AG04449 (cell line): ENCODE data around the gene HTR5A.

Experiments used
- CTCF ChIA-PET: fragments of 350-600 bp; formaldehyde crosslinking; extraction: SDS; loops from one replicate; lab custom pipeline; 2021; ENCODE audit warnings: antibody characterized with exemption; lab: Yijun Ruan, JAX
- POLR2A ChIA-PET: fragments of 400-600, 350-600 bp; formaldehyde crosslinking; extraction: SDS; loops from one replicate; lab custom pipeline; 2020; ENCODE audit warnings: antibody characterized with exemption, inconsistent platforms; lab: Yijun Ruan, JAX
- DNase-seq: peaks from one replicate; pipeline ENCODE4 v3.0.0-alpha.2; 2010; ENCODE audit warnings: low read depth, low spot score
- H3K4me3 ChIP-seq: 2 replicates; pipeline ENCODE4 v1.5.1; 2011; ENCODE audit warnings: low read depth, mild to moderate bottlenecking, control low read depth, low read length
- TF ChIP-seq, protein P1 (sequence below): IDR thresholded peaks from one replicate; pipeline ENCODE4 v1.5.1; 2011; ENCODE audit warnings: mild to moderate bottlenecking, moderate library complexity, low read length, control low read depth, inconsistent platforms; ENCODE audit not compliant: insufficient read depth; ENCODE audit errors: missing control alignments

The HTR5A gene

DNA sequence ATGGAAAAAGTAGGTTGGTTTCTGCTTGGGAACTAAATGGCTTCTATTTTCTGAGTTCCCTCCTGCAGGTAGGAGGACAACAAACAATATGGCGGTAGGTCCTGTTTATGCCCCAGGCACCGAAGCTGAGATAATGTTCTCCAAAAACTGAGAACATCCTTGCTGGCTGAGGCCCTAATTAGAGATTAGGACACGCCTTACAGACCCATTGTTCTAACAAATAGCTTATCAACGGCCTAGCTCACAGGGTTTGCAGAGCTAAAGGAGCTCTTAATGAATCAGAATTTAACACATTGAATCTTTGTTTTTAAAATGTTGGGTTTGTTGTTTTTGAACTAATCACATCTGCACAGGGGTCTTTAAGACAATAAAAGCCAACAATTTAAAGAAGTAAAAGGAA lies 37.0 kb downstream of the HTR5A start:
- no peak overlapping the region for H3K4me3 ChIP-seq
- DNase-seq, result no peak
- ChIA-PET CTCF (no interaction called here), POLR2A (no interaction called here)
- TF ChIP-seq, protein P1, sequence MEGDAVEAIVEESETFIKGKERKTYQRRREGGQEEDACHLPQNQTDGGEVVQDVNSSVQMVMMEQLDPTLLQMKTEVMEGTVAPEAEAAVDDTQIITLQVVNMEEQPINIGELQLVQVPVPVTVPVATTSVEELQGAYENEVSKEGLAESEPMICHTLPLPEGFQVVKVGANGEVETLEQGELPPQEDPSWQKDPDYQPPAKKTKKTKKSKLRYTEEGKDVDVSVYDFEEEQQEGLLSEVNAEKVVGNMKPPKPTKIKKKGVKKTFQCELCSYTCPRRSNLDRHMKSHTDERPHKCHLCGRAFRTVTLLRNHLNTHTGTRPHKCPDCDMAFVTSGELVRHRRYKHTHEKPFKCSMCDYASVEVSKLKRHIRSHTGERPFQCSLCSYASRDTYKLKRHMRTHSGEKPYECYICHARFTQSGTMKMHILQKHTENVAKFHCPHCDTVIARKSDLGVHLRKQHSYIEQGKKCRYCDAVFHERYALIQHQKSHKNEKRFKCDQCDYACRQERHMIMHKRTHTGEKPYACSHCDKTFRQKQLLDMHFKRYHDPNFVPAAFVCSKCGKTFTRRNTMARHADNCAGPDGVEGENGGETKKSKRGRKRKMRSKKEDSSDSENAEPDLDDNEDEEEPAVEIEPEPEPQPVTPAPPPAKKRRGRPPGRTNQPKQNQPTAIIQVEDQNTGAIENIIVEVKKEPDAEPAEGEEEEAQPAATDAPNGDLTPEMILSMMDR, result no peak

DNA sequence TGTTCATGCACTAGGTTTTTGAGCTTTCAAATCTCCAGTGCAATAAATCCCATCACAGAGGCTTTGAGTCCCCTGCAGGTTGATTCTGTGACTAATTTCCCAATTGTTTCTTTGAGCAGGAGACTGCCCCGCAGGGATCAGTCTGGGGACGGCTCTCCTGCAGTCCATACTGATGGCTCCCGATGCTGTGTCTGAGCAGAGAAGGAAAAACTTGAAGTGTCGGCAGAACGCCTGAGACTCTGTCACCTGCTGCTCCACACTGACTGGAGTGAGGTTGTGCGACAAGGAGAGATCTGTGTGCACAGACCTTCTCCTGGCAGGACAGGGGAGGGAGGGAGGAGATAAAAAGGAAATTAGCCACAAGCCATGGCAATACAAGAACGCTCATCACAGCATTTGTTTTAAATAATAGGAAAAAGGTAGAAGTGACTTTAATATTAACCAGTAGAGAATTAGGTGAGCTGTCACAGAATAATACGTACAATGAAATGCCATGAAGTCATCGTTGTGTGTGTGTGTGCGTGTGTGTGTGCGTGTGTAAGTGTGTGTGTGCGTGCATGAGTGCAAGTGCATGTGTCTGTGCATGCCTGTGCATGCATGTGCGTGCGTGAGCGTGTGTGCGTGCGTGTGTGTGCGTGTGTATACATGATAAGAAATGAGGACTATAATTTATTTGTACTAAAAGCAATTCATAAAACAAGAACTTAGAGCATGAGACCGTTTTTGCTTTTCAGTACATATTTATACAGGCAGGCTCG lies 38.2 kb downstream of the HTR5A start:
- ChIA-PET POLR2A (no interaction called here), CTCF (no interaction called here)
- H3K4me3 ChIP-seq, result no peak overlapping the region
- TF ChIP-seq, protein P1, result no peak
- no peak for DNase-seq

DNA sequence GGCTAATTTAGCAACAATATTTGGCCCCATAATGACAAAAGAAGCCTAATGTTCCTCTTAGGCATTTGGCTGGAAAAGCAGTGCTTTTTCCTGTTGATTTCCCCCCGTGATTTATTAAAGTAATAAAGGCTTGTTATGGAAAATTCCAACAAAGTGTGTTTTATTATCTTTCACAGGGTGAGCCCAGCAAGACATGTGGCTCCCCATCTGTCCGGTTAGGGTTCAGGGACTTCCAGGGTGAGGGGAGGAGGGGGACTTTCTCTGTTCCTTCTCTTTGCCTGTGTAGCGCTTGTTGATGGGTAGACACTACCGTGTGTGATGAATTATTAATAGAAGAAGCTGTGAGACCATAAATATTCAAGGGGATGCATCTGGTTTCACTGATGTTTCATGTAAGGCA lies 39.0 kb downstream of the HTR5A start:
- H3K4me3 ChIP-seq, result no peak overlapping the region
- TF ChIP-seq, protein P1, result no peak
- CTCF ChIA-PET, result no interaction called here
- POLR2A ChIA-PET, result no interaction called here
- DNase-seq, result no peak

DNA sequence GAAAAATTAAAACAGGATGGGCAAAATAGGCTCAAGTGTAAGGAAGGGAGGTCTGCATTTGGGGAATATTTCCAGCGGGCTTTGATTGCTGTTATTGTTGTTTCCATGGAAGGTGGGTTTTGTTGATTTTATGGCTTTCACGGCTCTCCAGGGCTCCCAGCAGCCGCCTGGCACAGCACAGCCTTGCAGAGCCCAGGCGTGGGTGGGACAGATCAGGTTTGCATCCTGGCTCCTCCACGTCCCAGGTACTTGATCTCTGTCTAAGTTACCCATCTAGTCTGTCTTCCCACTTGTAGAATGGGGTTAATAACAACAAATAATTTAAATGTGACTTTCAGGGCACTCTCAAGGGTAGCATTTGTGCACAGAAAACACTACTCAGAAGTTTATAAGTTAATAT lies 45.2 kb downstream of the HTR5A start:
- DNase-seq, result no peak
- POLR2A ChIA-PET, result no interaction called here
- no peak overlapping the region for H3K4me3 ChIP-seq
- TF ChIP-seq, protein P1, result no peak
- CTCF ChIA-PET, result no interaction called here

DNA sequence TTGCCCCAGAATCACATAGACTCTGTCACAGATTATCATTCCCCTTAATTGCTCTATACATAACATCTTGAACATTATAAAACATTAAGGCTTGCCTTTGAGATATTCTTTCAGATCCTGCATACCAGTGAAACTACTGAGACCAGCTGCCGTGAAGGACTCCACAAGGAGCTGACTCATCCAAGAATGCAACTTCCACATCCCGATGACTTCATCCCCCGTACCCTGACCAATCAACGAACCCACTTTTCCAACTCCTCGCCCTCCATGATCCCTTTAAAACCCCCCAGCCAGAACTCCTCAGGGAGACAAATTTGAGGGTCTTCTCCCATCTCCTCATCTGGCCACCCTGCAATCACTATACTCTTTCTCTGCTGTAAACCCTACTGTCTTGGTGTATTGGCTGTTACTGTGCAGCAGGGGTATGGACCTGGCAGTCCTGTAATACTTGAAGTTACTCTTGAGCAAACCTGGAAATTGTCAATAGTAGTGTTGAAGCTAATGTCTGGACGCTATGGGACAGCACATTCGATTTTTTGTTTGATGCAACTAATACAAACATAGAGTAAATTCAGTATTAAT lies 49.8 kb downstream of the HTR5A start:
- H3K4me3 ChIP-seq, result no peak overlapping the region
- TF ChIP-seq, protein P1, result no peak
- POLR2A ChIA-PET, result no interaction called here
- CTCF ChIA-PET, result no interaction called here
- no peak for DNase-seq

DNA sequence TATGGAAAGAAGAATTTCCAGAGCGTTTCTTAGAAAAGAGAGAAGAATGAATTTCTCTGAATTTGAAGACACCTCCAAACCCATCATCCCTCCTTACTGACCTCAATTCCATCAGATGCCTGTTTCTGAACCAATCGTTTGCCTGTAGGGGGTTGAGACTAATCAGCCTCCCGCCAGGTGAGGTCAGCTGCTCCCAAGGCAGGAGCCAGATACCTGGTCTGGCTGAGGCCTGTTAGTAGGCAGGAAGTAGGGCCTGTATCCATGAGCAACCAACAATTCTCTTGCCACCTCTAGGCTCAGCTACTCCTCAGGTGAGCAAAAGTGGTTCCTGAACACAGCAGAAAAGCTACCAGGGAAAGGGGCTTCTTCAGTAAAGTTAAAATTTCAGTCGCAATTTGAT lies 50.3 kb downstream of the HTR5A start:
- H3K4me3 ChIP-seq, result no peak overlapping the region
- DNase-seq, result no peak
- ChIA-PET CTCF (no interaction called here), POLR2A (no interaction called here)
- TF ChIP-seq, protein P1, result no peak
